ENCODE data around the gene SEC14L1.

- TF ChIP-seq, protein P1, sequence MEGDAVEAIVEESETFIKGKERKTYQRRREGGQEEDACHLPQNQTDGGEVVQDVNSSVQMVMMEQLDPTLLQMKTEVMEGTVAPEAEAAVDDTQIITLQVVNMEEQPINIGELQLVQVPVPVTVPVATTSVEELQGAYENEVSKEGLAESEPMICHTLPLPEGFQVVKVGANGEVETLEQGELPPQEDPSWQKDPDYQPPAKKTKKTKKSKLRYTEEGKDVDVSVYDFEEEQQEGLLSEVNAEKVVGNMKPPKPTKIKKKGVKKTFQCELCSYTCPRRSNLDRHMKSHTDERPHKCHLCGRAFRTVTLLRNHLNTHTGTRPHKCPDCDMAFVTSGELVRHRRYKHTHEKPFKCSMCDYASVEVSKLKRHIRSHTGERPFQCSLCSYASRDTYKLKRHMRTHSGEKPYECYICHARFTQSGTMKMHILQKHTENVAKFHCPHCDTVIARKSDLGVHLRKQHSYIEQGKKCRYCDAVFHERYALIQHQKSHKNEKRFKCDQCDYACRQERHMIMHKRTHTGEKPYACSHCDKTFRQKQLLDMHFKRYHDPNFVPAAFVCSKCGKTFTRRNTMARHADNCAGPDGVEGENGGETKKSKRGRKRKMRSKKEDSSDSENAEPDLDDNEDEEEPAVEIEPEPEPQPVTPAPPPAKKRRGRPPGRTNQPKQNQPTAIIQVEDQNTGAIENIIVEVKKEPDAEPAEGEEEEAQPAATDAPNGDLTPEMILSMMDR (IDR thresholded peaks at IDR 0.05) = no peak
- TF ChIP-seq EP300 (IDR thresholded peaks at IDR 0.05) = no peak
These were observed 15.3 kb upstream of the SEC14L1 start for GRCh38 chr17:77125432-77125901.
